Measurements from ENCODE around the gene YRDC.

Gene YRDC

DNA sequence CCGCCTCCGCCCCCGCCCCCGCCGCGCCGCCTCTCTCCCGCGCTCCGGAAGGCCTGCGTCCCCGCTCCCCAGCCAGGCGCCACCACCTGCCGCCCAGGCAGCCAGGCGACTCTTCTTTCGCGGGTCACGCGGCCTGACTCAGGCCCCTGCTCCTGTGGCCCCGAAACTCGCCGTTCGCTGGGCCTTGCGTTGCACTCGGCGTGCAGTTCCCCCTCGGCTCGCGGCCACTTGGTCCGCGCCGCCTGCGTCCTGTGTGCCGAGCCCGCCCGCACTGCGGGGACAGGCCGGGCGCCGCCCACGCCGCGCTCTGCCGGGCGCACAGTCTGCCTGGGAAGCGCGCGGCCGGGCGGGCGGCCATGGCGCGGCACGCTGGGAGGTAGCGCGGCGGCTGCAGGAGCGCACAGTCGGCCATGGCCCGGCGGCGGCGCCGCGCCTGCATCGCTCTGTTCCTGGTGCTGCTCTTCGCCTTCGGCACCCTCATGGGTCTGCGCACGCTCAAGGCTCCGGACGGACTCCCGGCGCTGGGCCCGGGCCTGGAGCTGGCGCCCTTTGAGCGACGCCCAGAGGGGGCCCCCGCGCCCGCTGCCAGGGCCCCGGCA, 14.1 kb downstream of the YRDC start, which contains the start of gene MANEAL (continued):
- peak; percentile 58; the same call in 1 of the 2 replicates for TF ChIP-seq SP7 (tag by site-specific recombination; IDR thresholded peaks at IDR 0.05)
- 0 out of 2 replicates have a peak, but pooled peaks have one; percentile 18 for TF ChIP-seq ZEB2 (tag by site-specific recombination; IDR thresholded peaks at IDR 0.05)
- no peak for TF ChIP-seq ZNF48 (tag by site-specific recombination; IDR thresholded peaks at IDR 0.05)
- no peak for TF ChIP-seq MYNN (tag by site-specific recombination; IDR thresholded peaks at IDR 0.05; ENCODE audit: borderline replicate concordance)
- TF ChIP-seq ZNF560 (tag by site-specific recombination; IDR thresholded peaks at IDR 0.05; ENCODE audit: borderline replicate concordance) = no peak
- no peak for TF ChIP-seq ZNF473 (tag by site-specific recombination; IDR thresholded peaks at IDR 0.05)
- TF ChIP-seq, protein P1, sequence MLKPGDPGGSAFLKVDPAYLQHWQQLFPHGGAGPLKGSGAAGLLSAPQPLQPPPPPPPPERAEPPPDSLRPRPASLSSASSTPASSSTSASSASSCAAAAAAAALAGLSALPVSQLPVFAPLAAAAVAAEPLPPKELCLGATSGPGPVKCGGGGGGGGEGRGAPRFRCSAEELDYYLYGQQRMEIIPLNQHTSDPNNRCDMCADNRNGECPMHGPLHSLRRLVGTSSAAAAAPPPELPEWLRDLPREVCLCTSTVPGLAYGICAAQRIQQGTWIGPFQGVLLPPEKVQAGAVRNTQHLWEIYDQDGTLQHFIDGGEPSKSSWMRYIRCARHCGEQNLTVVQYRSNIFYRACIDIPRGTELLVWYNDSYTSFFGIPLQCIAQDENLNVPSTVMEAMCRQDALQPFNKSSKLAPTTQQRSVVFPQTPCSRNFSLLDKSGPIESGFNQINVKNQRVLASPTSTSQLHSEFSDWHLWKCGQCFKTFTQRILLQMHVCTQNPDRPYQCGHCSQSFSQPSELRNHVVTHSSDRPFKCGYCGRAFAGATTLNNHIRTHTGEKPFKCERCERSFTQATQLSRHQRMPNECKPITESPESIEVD (tag by site-specific recombination; IDR thresholded peaks at IDR 0.05) = no peak
- TF ChIP-seq MZF1 (tag by site-specific recombination; IDR thresholded peaks at IDR 0.05; ENCODE audit: borderline replicate concordance) = peak; percentile 72; the same call in 1 of the 2 replicates
- TF ChIP-seq OSR2 (tag by site-specific recombination; IDR thresholded peaks at IDR 0.05) = no peak
- TF ChIP-seq, protein P2, sequence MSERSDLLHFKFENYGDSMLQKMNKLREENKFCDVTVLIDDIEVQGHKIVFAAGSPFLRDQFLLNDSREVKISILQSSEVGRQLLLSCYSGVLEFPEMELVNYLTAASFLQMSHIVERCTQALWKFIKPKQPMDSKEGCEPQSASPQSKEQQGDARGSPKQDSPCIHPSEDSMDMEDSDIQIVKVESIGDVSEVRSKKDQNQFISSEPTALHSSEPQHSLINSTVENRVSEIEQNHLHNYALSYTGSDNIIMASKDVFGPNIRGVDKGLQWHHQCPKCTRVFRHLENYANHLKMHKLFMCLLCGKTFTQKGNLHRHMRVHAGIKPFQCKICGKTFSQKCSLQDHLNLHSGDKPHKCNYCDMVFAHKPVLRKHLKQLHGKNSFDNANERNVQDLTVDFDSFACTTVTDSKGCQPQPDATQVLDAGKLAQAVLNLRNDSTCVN (tag by site-specific recombination; optimal IDR thresholded peaks at IDR 0.05) = peak; percentile 81
- TF ChIP-seq, protein P3, sequence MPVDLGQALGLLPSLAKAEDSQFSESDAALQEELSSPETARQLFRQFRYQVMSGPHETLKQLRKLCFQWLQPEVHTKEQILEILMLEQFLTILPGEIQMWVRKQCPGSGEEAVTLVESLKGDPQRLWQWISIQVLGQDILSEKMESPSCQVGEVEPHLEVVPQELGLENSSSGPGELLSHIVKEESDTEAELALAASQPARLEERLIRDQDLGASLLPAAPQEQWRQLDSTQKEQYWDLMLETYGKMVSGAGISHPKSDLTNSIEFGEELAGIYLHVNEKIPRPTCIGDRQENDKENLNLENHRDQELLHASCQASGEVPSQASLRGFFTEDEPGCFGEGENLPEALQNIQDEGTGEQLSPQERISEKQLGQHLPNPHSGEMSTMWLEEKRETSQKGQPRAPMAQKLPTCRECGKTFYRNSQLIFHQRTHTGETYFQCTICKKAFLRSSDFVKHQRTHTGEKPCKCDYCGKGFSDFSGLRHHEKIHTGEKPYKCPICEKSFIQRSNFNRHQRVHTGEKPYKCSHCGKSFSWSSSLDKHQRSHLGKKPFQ (tag by site-specific recombination; IDR thresholded peaks at IDR 0.05) = no peak
- no peak for TF ChIP-seq SCRT1 (tag by site-specific recombination; IDR thresholded peaks at IDR 0.05; ENCODE audit: borderline replicate concordance)
- TF ChIP-seq, protein P4, sequence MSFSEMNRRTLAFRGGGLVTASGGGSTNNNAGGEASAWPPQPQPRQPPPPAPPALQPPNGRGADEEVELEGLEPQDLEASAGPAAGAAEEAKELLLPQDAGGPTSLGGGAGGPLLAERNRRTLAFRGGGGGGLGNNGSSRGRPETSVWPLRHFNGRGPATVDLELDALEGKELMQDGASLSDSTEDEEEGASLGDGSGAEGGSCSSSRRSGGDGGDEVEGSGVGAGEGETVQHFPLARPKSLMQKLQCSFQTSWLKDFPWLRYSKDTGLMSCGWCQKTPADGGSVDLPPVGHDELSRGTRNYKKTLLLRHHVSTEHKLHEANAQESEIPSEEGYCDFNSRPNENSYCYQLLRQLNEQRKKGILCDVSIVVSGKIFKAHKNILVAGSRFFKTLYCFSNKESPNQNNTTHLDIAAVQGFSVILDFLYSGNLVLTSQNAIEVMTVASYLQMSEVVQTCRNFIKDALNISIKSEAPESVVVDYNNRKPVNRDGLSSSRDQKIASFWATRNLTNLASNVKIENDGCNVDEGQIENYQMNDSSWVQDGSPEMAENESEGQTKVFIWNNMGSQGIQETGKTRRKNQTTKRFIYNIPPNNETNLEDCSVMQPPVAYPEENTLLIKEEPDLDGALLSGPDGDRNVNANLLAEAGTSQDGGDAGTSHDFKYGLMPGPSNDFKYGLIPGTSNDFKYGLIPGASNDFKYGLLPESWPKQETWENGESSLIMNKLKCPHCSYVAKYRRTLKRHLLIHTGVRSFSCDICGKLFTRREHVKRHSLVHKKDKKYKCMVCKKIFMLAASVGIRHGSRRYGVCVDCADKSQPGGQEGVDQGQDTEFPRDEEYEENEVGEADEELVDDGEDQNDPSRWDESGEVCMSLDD (tag by site-specific recombination; IDR thresholded peaks at IDR 0.05) = no peak
- peak; percentile 77 for TF ChIP-seq YY1 (tag by site-specific recombination; IDR thresholded peaks at IDR 0.05)
- TF ChIP-seq, protein P5, sequence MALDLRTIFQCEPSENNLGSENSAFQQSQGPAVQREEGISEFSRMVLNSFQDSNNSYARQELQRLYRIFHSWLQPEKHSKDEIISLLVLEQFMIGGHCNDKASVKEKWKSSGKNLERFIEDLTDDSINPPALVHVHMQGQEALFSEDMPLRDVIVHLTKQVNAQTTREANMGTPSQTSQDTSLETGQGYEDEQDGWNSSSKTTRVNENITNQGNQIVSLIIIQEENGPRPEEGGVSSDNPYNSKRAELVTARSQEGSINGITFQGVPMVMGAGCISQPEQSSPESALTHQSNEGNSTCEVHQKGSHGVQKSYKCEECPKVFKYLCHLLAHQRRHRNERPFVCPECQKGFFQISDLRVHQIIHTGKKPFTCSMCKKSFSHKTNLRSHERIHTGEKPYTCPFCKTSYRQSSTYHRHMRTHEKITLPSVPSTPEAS (tag by site-specific recombination; IDR thresholded peaks at IDR 0.05) = no peak
- peak; percentile 87; the same call in 1 of the 2 replicates for TF ChIP-seq ZNF561 (tag by site-specific recombination; IDR thresholded peaks at IDR 0.05; ENCODE audit: borderline replicate concordance)
- TF ChIP-seq, protein P6, sequence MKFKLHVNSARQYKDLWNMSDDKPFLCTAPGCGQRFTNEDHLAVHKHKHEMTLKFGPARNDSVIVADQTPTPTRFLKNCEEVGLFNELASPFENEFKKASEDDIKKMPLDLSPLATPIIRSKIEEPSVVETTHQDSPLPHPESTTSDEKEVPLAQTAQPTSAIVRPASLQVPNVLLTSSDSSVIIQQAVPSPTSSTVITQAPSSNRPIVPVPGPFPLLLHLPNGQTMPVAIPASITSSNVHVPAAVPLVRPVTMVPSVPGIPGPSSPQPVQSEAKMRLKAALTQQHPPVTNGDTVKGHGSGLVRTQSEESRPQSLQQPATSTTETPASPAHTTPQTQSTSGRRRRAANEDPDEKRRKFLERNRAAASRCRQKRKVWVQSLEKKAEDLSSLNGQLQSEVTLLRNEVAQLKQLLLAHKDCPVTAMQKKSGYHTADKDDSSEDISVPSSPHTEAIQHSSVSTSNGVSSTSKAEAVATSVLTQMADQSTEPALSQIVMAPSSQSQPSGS (tag by site-specific recombination; IDR thresholded peaks at IDR 0.05; ENCODE audit: low read depth) = no peak
- peak; percentile 88; the same call in 1 of the 2 replicates for TF ChIP-seq ZNF660 (tag by site-specific recombination; IDR thresholded peaks at IDR 0.05)
- TF ChIP-seq ZNF138 (tag by site-specific recombination; IDR thresholded peaks at IDR 0.05; ENCODE audit: borderline replicate concordance) = no peak
- TF ChIP-seq, protein P7, sequence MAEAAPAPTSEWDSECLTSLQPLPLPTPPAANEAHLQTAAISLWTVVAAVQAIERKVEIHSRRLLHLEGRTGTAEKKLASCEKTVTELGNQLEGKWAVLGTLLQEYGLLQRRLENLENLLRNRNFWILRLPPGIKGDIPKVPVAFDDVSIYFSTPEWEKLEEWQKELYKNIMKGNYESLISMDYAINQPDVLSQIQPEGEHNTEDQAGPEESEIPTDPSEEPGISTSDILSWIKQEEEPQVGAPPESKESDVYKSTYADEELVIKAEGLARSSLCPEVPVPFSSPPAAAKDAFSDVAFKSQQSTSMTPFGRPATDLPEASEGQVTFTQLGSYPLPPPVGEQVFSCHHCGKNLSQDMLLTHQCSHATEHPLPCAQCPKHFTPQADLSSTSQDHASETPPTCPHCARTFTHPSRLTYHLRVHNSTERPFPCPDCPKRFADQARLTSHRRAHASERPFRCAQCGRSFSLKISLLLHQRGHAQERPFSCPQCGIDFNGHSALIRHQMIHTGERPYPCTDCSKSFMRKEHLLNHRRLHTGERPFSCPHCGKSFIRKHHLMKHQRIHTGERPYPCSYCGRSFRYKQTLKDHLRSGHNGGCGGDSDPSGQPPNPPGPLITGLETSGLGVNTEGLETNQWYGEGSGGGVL (tag by site-specific recombination; IDR thresholded peaks at IDR 0.05) = peak; percentile 86
- TF ChIP-seq, protein P8, sequence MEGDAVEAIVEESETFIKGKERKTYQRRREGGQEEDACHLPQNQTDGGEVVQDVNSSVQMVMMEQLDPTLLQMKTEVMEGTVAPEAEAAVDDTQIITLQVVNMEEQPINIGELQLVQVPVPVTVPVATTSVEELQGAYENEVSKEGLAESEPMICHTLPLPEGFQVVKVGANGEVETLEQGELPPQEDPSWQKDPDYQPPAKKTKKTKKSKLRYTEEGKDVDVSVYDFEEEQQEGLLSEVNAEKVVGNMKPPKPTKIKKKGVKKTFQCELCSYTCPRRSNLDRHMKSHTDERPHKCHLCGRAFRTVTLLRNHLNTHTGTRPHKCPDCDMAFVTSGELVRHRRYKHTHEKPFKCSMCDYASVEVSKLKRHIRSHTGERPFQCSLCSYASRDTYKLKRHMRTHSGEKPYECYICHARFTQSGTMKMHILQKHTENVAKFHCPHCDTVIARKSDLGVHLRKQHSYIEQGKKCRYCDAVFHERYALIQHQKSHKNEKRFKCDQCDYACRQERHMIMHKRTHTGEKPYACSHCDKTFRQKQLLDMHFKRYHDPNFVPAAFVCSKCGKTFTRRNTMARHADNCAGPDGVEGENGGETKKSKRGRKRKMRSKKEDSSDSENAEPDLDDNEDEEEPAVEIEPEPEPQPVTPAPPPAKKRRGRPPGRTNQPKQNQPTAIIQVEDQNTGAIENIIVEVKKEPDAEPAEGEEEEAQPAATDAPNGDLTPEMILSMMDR (tag by site-specific recombination; IDR thresholded peaks at IDR 0.05) = 0 out of 2 replicates have a peak, but pooled peaks have one; percentile 40
- TF ChIP-seq, protein P9, sequence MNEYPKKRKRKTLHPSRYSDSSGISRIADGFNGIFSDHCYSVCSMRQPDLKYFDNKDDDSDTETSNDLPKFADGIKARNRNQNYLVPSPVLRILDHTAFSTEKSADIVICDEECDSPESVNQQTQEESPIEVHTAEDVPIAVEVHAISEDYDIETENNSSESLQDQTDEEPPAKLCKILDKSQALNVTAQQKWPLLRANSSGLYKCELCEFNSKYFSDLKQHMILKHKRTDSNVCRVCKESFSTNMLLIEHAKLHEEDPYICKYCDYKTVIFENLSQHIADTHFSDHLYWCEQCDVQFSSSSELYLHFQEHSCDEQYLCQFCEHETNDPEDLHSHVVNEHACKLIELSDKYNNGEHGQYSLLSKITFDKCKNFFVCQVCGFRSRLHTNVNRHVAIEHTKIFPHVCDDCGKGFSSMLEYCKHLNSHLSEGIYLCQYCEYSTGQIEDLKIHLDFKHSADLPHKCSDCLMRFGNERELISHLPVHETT (tag by site-specific recombination; IDR thresholded peaks at IDR 0.05) = no peak
- peak; percentile 28; the same call in 1 of the 2 replicates for TF ChIP-seq ZBTB20 (tag by site-specific recombination; IDR thresholded peaks at IDR 0.05)

Data from HEK293 (cell line).